GM12865 (cell line): ENCODE data around the gene C15orf39.
"Not testable (repeated sequence)": the region's sequence is repeated elsewhere in the genome, so short reads cannot be mapped to it uniquely, and the experiment has no call there.

ENCODE experiments used
- DNase-seq: peaks from one replicate; pipeline ENCODE4 v3.0.0; 2010; ENCODE audit warnings: low read depth
- H3K4me3 ChIP-seq: 2 replicates; pipeline ENCODE4 v1.5.1; 2011; ENCODE audit warnings: mild to moderate bottlenecking, low read depth, low read length, control low read depth
- TF ChIP-seq, protein P1 (sequence below): IDR thresholded peaks from 2 replicates; pipeline ENCODE4 v1.5.1; 2011; ENCODE audit warnings: low read length, control low read depth, low read depth, inconsistent platforms; ENCODE audit not compliant: insufficient read depth; ENCODE audit errors: missing control alignments

The C15orf39 gene

DNA sequence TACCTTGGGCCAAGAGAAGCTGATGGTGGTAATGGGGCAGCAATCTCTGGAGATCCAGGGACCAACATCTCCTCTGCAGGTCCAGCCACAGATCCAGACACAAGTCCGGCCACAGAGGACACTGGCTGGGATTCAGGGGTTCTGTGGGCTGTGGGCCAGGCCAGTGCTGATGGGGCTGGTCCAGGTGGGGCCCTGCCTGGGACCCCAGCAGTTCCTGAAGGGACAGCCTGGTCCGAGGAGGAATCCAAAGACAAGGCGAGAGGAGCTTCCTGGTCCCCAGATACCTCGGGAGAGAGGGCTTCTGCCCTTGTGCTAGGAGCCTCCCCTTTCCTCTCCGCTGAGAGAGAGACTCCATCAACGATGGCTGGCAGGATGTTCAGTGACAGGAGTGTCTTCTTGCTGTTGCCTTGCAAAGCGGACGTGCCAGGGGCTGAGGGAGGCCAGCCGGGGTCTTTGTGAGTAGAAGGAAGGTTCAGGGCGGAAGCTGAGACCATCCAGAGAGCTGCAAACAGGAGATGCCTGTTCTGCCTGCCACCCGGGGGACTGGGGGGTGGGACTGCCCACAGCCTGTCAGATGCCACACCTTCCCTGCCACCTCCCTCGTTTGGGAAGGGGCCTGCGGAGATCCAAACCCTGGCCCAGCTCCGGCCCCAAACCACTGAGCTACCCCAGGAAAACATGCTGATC lies 32.0 kb downstream of the C15orf39 start:
- no peak overlapping the region for H3K4me3 ChIP-seq
- no peak for DNase-seq
- TF ChIP-seq, protein P1, sequence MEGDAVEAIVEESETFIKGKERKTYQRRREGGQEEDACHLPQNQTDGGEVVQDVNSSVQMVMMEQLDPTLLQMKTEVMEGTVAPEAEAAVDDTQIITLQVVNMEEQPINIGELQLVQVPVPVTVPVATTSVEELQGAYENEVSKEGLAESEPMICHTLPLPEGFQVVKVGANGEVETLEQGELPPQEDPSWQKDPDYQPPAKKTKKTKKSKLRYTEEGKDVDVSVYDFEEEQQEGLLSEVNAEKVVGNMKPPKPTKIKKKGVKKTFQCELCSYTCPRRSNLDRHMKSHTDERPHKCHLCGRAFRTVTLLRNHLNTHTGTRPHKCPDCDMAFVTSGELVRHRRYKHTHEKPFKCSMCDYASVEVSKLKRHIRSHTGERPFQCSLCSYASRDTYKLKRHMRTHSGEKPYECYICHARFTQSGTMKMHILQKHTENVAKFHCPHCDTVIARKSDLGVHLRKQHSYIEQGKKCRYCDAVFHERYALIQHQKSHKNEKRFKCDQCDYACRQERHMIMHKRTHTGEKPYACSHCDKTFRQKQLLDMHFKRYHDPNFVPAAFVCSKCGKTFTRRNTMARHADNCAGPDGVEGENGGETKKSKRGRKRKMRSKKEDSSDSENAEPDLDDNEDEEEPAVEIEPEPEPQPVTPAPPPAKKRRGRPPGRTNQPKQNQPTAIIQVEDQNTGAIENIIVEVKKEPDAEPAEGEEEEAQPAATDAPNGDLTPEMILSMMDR, result no peak

DNA sequence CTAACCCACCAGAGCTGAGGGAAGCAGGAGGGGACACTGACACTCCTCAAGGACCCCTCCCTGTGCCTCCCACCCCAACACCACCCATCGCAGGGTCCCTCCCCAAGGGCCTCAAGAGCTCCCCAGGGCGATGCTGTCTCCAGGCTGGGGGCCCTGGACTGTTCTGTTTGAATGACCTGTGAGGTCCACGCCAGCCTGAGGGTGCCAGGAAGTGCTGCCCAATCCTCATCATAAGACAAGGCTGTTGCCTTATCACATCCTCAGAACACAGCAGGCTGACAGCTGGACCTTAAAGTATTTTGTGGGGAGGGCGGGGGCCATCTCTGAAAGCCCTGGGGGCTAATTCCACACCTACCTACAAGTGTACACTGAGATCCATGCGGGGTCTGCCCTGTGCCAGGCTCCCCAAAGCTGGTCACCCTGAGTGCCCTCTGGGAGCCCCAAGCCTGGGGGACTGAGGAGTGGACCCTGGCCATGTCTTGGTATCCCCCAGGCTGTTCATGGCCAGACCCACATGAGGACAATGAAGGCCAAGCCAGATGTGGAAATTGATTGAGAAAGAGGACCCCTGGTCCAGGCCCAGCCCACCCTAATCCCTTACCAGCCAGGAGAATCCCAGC lies 32.6 kb downstream of the C15orf39 start:
- no peak overlapping the region for H3K4me3 ChIP-seq
- DNase-seq, result no peak
- TF ChIP-seq, protein P1, result no peak

DNA sequence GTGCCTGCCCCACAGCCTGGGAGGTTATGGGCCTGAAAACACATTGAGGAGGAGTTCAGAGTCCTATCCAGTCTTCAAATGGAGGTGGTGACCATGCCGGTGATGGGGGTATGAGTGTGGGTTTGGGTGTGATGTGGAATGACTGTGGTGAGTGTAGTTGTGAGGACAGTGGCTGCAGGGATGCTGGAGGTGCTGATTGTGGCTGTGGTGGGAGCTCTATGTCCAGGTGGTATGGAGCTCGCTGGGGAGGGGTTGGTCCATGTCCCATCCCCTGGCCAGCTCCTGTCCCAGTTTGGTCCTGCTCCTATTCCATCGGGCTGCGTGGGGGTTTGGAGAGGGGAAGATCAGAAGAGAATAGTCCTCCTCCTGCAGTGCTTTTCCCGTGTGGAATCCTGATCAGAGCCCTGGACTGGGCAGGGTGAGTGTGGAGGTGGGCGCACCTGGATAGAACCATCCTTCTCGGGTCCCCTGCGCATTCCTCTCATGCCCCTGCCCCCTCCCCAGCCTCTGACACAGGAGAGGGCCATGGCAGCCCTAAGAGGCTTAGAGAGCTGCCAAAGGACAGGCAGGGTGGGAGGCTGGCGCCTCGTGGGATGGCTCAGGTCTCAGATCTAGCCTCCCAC lies 33.5 kb downstream of the C15orf39 start:
- TF ChIP-seq, protein P1, result no peak
- no peak overlapping the region for H3K4me3 ChIP-seq
- no peak for DNase-seq

DNA sequence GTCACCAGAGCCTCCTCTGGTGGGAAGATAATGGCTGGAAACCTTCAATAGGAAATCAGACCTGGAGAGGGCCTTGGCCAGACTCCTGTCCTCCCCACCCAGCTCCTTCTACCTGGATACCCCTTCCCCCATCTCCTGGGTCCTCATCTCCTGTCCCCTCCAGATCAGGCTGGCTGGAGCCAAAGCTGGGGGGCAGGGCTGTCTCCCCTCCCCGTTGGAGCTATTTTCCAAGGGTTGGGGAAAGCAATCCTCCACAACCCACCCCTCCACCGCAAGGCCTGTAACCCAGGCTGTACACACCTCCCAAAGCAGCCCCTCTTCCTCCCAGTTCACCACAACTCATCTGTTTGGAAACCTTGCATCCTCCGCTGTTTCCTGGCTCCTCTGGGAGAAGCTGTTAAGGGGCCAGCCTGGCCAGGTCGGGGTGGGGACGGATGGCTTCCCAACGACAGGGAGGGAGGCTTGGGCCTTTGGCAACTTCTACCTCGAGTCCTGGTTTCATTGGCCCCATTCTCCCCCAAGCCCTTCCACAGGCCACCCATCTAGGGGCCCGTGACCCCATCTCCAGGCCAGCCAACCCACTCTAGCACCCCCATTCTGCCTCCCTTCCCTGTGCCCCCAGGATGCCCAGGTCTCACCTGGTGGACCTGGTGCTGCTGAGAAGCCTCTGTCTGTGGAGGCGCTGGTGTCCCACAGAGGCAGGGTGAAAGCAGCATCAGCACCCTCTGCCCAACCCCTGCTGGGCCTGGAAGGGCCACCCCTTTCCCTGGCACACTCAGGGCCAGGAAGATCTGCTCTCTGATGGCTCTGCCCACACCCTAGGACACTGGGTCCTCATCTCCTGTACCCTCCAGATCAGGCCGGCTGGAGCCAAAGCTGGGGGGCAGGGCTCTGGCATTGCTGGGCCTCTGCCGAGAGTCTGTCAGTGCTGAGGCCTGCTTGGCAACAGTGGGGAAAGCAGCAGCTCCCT lies 34.4 kb downstream of the C15orf39 start:
- no peak for DNase-seq
- no peak overlapping the region for H3K4me3 ChIP-seq
- TF ChIP-seq, protein P1, result no peak

DNA sequence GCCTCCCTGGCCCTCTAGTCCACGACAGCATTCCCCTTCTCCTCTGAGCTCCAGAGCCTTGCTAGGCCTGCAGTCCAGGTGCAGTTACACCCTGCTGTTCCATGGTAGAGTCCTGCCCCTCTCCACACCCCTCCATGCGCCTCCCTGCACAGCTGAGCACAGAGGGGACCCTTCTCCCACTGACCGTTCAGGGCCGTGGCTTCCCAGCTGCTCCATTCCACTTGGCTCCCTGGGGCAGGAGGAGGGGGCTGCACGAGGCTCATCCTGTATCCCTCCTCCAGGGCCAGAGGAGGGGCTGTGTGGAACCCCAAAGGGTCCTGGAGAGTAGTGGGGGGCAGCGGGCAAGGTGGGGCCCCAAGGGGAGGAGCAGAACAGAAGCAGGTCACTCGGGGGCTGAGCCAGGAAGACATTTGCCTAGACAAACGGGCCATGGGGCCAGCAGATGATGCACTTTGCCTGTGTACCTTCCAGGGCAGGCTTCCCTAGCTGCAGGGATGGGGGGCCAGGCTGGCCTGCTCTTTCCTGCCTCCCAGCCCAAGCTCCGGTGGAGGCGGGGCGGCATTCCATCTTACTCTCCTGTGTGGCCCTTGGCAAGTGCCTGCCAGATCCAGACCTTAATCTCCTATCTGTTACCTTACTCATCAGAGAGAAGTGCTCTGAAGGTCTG lies 35.8 kb downstream of the C15orf39 start:
- H3K4me3 ChIP-seq, result no peak overlapping the region
- TF ChIP-seq, protein P1, result no peak
- no peak for DNase-seq

DNA sequence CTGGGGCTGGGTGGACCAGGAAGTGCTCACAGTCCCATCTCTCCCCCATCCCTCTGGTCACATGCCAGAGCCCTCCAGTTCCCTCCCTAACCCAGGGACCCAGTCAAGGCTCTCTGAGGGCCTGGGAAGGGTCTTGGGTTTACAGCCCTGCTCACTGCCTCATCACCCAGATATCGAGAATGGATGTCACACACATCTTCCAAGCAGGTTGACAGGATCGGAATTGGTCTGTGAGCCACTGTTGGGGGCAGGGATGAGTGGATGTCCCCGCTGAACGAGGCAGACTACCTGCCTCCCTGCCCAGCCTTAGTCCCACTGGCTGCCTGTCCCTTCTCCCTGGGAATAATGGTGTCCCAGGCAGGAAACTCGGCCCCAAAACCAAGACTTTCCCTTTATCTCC lies 36.5 kb downstream of the C15orf39 start:
- no peak for DNase-seq
- TF ChIP-seq, protein P1, result no peak
- no peak overlapping the region for H3K4me3 ChIP-seq

DNA sequence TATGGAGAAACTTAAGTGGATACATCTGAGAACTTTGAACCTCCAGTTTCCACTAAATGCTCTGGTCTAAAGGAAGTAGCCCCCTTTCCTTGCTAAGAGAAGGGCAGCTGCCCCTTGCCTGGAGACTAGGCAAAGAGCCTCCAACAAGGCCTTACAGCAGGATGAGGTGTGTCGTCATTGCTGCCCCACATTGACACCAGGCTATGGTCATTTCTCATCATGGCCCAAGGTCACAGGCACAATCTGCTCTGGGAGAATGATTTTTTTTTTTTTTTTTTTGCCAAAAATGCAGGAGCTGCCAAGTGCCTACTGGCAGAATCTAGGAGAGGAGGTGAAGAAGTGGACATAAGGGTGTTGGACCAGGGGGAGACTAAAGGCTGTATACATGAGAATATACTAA lies 44.1 kb downstream of the C15orf39 start:
- not testable (repeated sequence) for H3K4me3 ChIP-seq, DNase-seq

DNA sequence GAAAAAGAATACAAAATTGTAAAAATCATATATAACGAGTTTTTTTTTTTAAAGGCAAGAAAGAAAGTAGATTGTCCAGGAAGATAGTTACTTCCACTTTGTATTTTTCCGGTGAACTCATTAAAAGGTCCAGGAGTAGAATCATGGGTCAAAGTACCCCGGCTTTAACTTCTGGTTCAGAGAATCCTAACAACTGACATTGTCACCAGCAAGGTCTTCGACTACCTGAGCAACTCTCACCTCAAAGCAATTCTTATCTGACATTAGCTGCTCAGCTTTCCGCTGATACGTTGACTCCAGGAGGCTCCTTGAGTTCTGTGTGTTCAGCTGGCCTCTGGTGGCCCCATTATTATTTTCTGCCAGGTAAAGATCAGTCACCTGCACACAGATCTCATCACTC lies 47.3 kb downstream of the C15orf39 start:
- not testable (repeated sequence) for H3K4me3 ChIP-seq, DNase-seq
